GM12874 (cell line): ENCODE data around the gene EIF2B5.

ENCODE experiments used
- CTCF ChIP-seq: IDR thresholded peaks from 2 replicates; pipeline ENCODE4 v1.5.1; 2011; ENCODE audit warnings: low read depth, mild to moderate bottlenecking, control low read depth, low read length, moderate library complexity; ENCODE audit not compliant: insufficient read depth

EIF2B5 gene

GRCh38 chr3:184172681-184173373 lies 37.7 kb downstream of the EIF2B5 start:
- no peak for TF ChIP-seq CTCF

GRCh38 chr3:184173374-184173722 lies 38.2 kb downstream of the EIF2B5 start:
- no peak for TF ChIP-seq CTCF

- no peak for TF ChIP-seq CTCF
These were observed 39.1 kb downstream of the EIF2B5 start for GRCh38 chr3:184174284-184174645.

- TF ChIP-seq CTCF, result peak; percentile 13; the same call in 1 of the 2 replicates
These were observed 39.7 kb downstream of the EIF2B5 start, which contains the start of gene AP2M1 for GRCh38 chr3:184174646-184175492. AP2M1 (plus strand) TSS chr3:184174855; CDS start chr3:184176994, 2,139 bp downstream.

GRCh38 chr3:184175506-184175905 lies 40.3 kb downstream of the EIF2B5 start:
- TF ChIP-seq CTCF, result no peak

GRCh38 chr3:184175981-184176376 lies 40.8 kb downstream of the EIF2B5 start:
- no peak for TF ChIP-seq CTCF
